Left colon (tissue), 2 donors: ENCODE results near the gene GIMAP4. TPM values are rescaled to one million over a fixed set of nuclear protein-coding genes. Genes with fewer than 3 reads are reported as not detected.

Experiments
- ATAC-seq: fragments of 200-7000 bp; cut with Tn5 transposase; one replicate; pipeline ENCODE4 v1.9.1; 2020; ENCODE audit warnings: mild to moderate bottlenecking, moderate library complexity
- DNase-seq, 2 donors: peaks; one replicate each; pipeline ENCODE4 v3.0.0-alpha.2; 2020
- intact Hi-C, 2 donors: fragments of 100-400 bp; cut with DNase I in 1 of 2; cut with micrococcal nuclease in 1 of 2; formaldehyde crosslinking; loops; one replicate each; pipeline versions ENCODE4 v1.11.2 to v1.14.0; 2022; cut with DNase I, micrococcal nuclease
- total RNA-seq, 2 donors: library from RNA; stranded (reverse); fragmentation: NEBNext Ultra II Directional; extraction: Animal tissue kit (Norgen Biotek cat#: 25700); gene quantifications; one replicate each; pipeline ENCODE4 v1.2.1, GENCODE V29; 2021
- donor health status: DM: no; HTN: no; CAD: no.
- donor health status: DM: yes; HTN: yes; CAD: no.

GIMAP4 gene
- total RNA-seq, 2 donors from 2014 or later: 8.4 to 16.2 TPM

- DNase-seq (no peak), ATAC-seq (no peak)
- intact Hi-C loops: no loop called here
Measured at GRCh38 chr7:150621376-150621775, 54.2 kb downstream of the GIMAP4 start.

Other genes with a start within 250 kb of the GIMAP4 start
- 10 to 100 TPM; 10.1 to 12.2 TPM for gene LRRC61, start 244.0 kb upstream of the GIMAP4 start, total RNA-seq
- gene ACTR3C, start 243.8 kb upstream of the GIMAP4 start, total RNA-seq: 10 to 100 TPM; 20.2 to 38.0 TPM
- 100 to 1,000 TPM in 1 of 2 donors, 10 to 100 TPM in 1; 61.1 to 115 TPM for gene RARRES2, start 225.8 kb upstream of the GIMAP4 start, total RNA-seq
- 100 to 1,000 TPM; 168 to 209 TPM for gene REPIN1, start 198.6 kb upstream of the GIMAP4 start, total RNA-seq
- 1 to 10 TPM; 7.1 to 8.7 TPM for gene ZNF775, start 188.1 kb upstream of the GIMAP4 start, total RNA-seq
- 1 to 10 TPM; 2.9 to 5.5 TPM for gene GIMAP8, start 116.8 kb upstream of the GIMAP4 start, total RNA-seq
- gene GIMAP7, start 52.5 kb upstream of the GIMAP4 start, total RNA-seq: 1 to 10 TPM; 4.5 to 8.7 TPM
- gene GIMAP6, start 65.0 kb downstream of the GIMAP4 start, total RNA-seq: 1 to 10 TPM; 6.4 to 8.5 TPM
- gene GIMAP2, start 118.3 kb downstream of the GIMAP4 start, total RNA-seq: 1 to 10 TPM; 6.8 TPM
- gene GIMAP1, start 149.2 kb downstream of the GIMAP4 start, total RNA-seq: 1 to 10 TPM; 1.1 to 2.4 TPM
- gene GIMAP5, start 170.0 kb downstream of the GIMAP4 start, total RNA-seq: 1 to 10 TPM; 4.9 to 6.6 TPM
- 100 to 1,000 TPM; 173 to 355 TPM for gene TMEM176B, start 233.0 kb downstream of the GIMAP4 start, total RNA-seq
- gene TMEM176A, start 233.4 kb downstream of the GIMAP4 start, total RNA-seq: 100 to 1,000 TPM; 118 to 275 TPM